GM19467 (cell line): ENCODE results near the gene NCOR1.
"Not testable (repeated sequence)": the region's sequence is repeated elsewhere in the genome, so short reads cannot be mapped to it uniquely, and the experiment has no call there.

Experiments
- ATAC-seq: cut with Tn5 transposase; IDR thresholded peaks from one replicate; pipeline ENCODE4 v1.9.1; 2021; ENCODE audit warnings: mild to moderate bottlenecking, moderate library complexity; ENCODE audit not compliant: unreplicated experiment

NCOR1 gene

DNA sequence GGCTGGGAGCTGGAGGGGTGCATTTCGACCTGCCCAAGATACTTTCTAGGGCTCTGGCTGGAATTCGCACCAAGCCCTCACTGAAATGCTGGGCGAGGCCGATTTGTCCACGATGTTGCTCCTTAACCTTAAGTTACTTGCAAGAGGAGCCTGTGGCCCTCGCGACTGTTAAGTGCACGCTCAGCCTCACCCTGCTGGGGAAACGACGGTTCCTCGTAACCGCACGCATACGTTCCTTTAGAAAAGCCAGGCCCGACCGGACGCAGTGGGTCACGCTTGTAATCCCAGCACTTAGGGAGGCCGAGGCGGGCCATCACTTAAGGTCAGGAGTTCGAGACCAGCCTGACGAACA is 607 bp upstream of the NCOR1 start:
- no peak for ATAC-seq

- ATAC-seq: peak; percentile 41
Measured at GRCh38 chr17:16215002-16215272, 397 bp downstream of the NCOR1 start.

- ATAC-seq: no peak
Measured at GRCh38 chr17:16214190-16215001, 938 bp downstream of the NCOR1 start.

DNA sequence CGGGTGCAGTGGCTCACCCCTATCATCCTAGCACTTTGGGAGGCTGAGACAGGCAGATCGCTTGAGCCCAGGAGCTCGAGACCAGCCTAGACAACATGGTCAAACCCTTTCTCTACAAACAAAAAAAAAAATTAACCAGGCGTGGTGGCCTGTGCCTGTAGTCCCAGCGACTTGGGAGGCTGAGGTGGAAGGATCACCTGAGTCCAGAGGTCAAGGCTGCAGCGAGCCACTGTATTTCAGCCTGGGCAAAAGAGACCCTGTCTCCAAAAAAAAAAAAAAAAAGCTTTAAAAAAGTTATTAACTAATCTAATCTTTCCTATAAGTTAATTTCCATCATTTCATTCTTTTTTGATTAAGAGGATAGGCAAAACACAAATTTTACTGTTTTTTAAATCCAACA is 2.5 kb downstream of the NCOR1 start:
- no peak for ATAC-seq

DNA sequence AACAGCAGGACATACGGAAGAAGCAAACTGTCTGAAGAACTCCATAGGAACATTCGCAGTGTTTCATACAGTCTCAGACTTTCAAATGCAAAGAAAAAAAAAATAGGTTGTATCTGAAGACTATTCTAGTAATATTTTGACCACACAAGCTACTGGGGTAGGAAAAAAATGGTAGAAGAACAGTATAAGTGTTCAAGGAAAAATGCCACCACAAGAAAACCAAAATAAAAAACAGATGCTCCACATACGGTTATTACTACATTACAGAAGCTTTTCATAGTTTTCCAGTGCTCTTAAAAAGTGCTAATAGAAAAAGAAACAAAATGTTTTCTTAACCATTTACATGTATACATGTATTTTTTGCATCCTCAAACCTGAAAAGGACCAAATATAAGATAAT is 3.7 kb downstream of the NCOR1 start:
- no peak for ATAC-seq

- not testable (repeated sequence) for ATAC-seq
Measured at GRCh38 chr17:16204763-16205162, 10.6 kb downstream of the NCOR1 start.

- ATAC-seq: not testable (repeated sequence)
Measured at GRCh38 chr17:16202554-16203500, 12.5 kb downstream of the NCOR1 start.

DNA sequence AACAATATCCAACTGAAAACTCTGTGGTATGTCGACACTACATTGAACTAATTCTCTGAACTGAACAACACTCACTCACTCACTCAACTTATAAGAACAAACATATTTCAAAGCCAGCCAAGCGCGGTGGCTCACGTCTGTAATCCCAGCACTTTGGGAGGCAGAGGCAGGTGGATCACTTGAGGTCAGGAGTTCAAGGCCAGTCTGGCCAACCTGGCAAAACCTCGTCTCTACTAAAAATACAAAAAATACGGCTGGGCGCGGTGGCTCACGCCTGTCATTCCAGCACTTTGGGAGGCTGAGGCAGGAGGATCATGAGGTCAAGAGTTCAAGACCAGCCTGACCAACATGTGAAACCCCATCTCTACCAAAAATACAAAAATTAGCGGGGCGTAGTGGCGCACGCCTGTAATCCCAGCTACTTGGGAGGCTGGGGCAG is 13.6 kb downstream of the NCOR1 start:
- ATAC-seq: not testable (repeated sequence)

DNA sequence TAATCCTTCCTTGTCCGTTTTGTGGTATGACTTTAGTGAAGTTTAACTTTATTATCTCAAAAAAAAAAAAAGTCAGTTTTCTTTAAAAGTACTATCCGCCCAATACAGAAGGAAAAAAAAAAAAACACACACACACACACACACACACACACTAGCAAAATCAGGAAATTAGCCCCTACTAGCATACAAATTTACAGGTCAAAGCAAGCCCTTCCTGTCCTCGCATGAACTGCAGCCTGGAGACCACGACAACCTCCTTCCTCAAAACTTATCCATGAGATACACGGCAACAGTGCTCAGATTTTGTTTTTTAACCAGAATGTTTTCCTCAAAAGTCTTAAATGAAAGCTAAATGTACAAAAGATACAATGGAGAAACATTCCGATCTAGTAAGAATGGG is 16.2 kb downstream of the NCOR1 start:
- ATAC-seq: no peak

DNA sequence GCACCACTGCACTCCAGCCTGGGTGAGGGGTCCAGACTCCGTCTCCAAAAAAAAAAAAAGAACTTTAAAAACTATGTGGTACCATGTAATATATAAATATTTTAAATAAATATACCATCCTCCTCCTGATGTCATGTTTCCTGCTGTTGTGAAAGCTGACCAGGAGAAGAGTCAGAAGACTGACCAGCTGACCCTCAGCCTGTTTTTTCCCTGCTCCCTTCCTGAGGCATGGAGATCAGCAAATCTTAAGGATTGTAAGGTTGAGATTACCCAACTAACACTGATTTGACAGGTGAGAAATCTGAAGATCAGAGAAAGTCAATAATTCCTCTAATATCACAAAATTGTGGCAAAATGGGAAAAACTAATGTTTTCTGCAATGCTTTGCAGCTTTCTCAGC is 18.1 kb downstream of the NCOR1 start:
- ATAC-seq: no peak

DNA sequence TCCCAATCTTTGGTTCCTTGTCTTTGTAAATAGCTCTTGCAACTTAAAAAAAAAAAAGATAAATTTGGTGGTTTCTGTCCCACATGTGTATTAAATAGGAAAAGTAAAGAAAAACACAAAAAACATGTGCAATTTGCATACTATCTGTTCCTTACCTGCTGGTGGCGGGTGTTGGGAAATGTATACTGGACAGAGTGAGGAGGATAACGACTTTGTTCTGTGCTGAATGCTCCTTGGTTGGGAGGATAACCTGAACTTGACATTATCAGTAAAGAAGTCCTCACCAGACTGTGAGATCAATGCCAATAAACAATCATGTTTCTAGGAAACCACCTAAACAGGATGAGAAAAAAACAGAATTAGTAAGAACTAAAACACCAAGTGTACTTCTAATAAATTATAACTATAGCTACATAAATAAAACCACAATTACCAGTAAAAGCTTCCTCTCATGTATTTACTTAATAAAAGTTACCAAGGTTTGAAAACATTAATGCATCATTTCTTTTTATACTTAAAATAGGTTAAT is 21.0 kb downstream of the NCOR1 start:
- not testable (repeated sequence) for ATAC-seq

GRCh38 chr17:16191604-16192003 is 23.7 kb downstream of the NCOR1 start:
- no peak for ATAC-seq

- no peak for ATAC-seq
Measured at GRCh38 chr17:16190703-16191360, 24.5 kb downstream of the NCOR1 start.

DNA sequence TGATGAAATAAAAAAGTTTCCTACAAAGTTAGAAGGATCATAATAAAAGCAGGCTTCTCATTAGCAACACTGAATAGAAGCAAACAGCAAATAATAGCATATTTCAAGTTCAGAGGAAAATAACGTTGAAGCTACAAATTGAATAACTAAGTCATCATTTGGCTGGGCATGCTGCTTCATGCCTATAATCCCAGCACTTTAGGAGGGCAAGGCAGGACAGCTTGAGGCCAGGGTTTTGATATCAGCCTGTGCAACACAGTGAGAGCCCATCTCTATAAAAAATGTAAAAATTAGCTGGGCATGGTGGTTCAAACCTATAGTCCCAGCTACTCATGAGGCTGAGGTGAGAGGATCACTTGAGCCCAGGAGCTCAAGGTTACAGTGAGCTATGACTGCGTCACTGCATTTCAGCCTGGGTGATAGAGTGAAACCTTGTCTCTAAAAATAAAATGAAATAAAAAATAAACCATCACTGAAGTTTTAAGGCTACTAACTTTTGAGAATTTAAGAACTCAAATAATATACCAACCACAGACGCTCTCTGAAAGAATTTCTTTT is 25.5 kb downstream of the NCOR1 start:
- ATAC-seq: no peak

DNA sequence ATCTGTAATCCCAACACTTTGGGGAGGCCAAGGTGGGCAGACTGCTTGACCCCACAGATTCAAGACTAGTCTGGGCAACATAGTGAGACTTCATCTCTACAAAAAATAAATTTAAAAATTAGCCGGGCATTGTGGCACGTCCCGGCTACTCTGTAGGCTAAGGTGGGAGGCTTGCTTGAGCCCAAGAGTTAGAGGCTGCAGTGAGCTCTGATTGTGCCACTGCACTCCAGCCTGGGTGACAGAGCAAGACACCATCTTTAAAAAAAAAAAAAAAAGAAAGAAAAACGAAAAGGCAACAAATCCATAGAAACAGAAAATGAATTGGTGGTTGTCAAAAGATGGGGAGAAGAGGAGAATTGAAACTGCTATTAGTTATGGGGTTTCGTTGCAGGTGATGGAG is 27.7 kb downstream of the NCOR1 start:
- ATAC-seq: no peak

DNA sequence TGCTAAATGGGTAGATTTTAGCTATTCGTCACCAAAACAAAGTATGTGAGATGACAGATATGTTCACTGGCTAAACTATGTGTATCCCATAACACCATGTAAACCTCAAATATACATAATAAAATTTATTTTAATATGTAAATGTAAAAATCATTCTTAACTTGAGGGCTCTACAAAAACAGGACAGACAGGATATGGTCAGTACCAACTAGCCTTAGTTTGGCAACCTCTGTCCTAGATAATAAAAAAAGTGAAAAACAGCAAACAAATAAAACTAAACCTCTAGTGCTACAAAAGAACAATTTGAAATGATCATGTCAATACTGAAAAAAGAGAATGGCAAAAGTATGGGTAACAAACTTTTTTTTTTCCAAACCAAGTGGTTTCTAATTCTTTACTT is 33.8 kb downstream of the NCOR1 start:
- ATAC-seq: no peak

DNA sequence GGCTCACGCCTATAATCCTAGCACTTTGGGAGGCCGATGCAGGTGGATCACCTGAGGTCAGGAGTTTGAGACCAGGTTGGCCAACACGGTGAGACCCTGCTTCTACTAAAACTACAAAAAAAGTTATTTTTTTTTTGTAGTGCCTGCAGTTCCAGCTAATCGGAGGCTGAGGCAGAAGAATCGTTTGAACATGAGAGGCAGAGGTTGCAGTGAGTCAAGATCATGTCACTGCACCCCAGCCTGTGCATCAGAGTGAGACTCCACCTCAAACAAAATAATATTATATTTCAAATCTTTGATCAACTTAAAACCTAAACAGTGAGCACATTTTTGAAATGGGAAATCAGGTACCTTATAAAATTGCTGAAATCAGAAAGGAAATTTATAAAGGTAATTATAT is 36.5 kb downstream of the NCOR1 start:
- no peak for ATAC-seq

DNA sequence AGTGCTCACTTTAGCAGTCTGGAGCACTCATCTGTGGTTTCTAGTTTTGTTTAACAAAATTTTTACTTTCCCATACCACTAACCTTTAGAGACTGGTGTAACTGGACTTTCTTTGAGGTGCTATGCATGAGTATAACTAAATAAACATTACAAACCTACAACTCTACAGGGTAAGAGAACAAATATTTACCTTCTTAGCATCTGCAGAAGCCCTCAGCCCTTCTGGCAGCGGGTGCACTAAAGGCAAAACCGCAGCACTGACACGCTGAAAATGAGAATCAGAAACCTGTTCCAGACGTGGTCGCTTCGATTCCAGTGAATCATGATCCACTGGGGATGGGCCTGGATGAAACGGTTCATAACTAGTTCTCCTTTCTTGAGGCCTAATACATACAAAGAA is 43.7 kb downstream of the NCOR1 start:
- ATAC-seq: no peak

GRCh38 chr17:16166766-16167165 is 48.6 kb downstream of the NCOR1 start:
- not testable (repeated sequence) for ATAC-seq

GRCh38 chr17:16158714-16159113 is 56.6 kb downstream of the NCOR1 start:
- ATAC-seq: no peak

GRCh38 chr17:16155536-16155935 is 59.8 kb downstream of the NCOR1 start:
- no peak for ATAC-seq
